ENCODE measurements around the gene ZNF610. TPM values are rescaled to one million over a fixed set of nuclear protein-coding genes. Genes with fewer than 3 reads are reported as not detected.

The ZNF610 gene
- total RNA-seq, 1 donor from 2014 or later: 7.5 TPM

- TF ChIP-seq CTCF (IDR thresholded peaks at IDR 0.05; ENCODE audit: unreplicated experiment): no peak
- peaks cover 9% of the 10 kb centered on the region for H3K27me3 Mint-ChIP-seq (ENCODE audit: unreplicated experiment)
- H3K36me3 Mint-ChIP-seq (ENCODE audit: low read depth, unreplicated experiment): peaks cover 28% of the 10 kb centered on the region
- no peaks in the 10 kb centered on the region for H3K4me1 Mint-ChIP-seq (ENCODE audit: unreplicated experiment)
- H3K9me3 Mint-ChIP-seq (ENCODE audit: unreplicated experiment): peaks cover 22% of the 10 kb centered on the region
- DNase-seq (ENCODE audit: low spot score): no peak
- no peak overlapping the region for H3K27ac Mint-ChIP-seq (ENCODE audit: unreplicated experiment)
- H3K4me3 Mint-ChIP-seq (ENCODE audit: unreplicated experiment): no peak overlapping the region
Observed at GRCh38 chr19:52391135-52391534, 55.1 kb downstream of the ZNF610 start.

- peak; percentile 42 for DNase-seq (ENCODE audit: low spot score)
- H3K27me3 Mint-ChIP-seq (ENCODE audit: unreplicated experiment): peaks cover 4% of the 10 kb centered on the region
- H3K4me3 Mint-ChIP-seq (ENCODE audit: unreplicated experiment): peak within 1 kb of the TSS; percentile 82
- no peaks in the 10 kb centered on the region for H3K4me1 Mint-ChIP-seq (ENCODE audit: unreplicated experiment)
- peaks cover 26% of the 10 kb centered on the region for H3K9me3 Mint-ChIP-seq (ENCODE audit: unreplicated experiment)
- H3K27ac Mint-ChIP-seq (ENCODE audit: unreplicated experiment): peak within 1 kb of the TSS; percentile 75
- TF ChIP-seq CTCF (IDR thresholded peaks at IDR 0.05; ENCODE audit: unreplicated experiment): no peak
- peaks cover 18% of the 10 kb centered on the region for H3K36me3 Mint-ChIP-seq (ENCODE audit: low read depth, unreplicated experiment)
Observed at GRCh38 chr19:52397310-52398080, 61.5 kb downstream of the ZNF610 start, which contains the start of gene ZNF528. Gene ZNF528 (plus strand): TSS chr19:52397849. CDS start chr19:52402014, 4,165 bp downstream.

- no peaks in the 10 kb centered on the region for H3K4me1 Mint-ChIP-seq (ENCODE audit: unreplicated experiment)
- peaks cover 18% of the 10 kb centered on the region for H3K36me3 Mint-ChIP-seq (ENCODE audit: low read depth, unreplicated experiment)
- no peak for TF ChIP-seq CTCF (IDR thresholded peaks at IDR 0.05; ENCODE audit: unreplicated experiment)
- H3K4me3 Mint-ChIP-seq (ENCODE audit: unreplicated experiment): peak overlapping the region; percentile 82
- H3K9me3 Mint-ChIP-seq (ENCODE audit: unreplicated experiment): peaks cover 27% of the 10 kb centered on the region
- H3K27me3 Mint-ChIP-seq (ENCODE audit: unreplicated experiment): peaks cover 3% of the 10 kb centered on the region
- peak overlapping the region; percentile 61 for H3K27ac Mint-ChIP-seq (ENCODE audit: unreplicated experiment)
- no peak for DNase-seq (ENCODE audit: low spot score)
Observed at GRCh38 chr19:52398081-52398441, 62.0 kb downstream of the ZNF610 start.

- no peak overlapping the region for H3K27ac Mint-ChIP-seq (ENCODE audit: unreplicated experiment)
- H3K4me1 Mint-ChIP-seq (ENCODE audit: unreplicated experiment): no peaks in the 10 kb centered on the region
- no peak overlapping the region for H3K4me3 Mint-ChIP-seq (ENCODE audit: unreplicated experiment)
- peaks cover 2% of the 10 kb centered on the region for H3K27me3 Mint-ChIP-seq (ENCODE audit: unreplicated experiment)
- peaks cover 31% of the 10 kb centered on the region for H3K9me3 Mint-ChIP-seq (ENCODE audit: unreplicated experiment)
- no peak for DNase-seq (ENCODE audit: low spot score)
- TF ChIP-seq CTCF (IDR thresholded peaks at IDR 0.05; ENCODE audit: unreplicated experiment): no peak
- H3K36me3 Mint-ChIP-seq (ENCODE audit: low read depth, unreplicated experiment): peaks cover 40% of the 10 kb centered on the region
Observed at GRCh38 chr19:52410276-52410675, 74.2 kb downstream of the ZNF610 start.

GRCh38 chr19:52415711-52416110 is 79.7 kb downstream of the ZNF610 start:
- H3K4me1 Mint-ChIP-seq (ENCODE audit: unreplicated experiment): no peaks in the 10 kb centered on the region
- H3K4me3 Mint-ChIP-seq (ENCODE audit: unreplicated experiment): no peak overlapping the region
- peaks cover 42% of the 10 kb centered on the region for H3K9me3 Mint-ChIP-seq (ENCODE audit: unreplicated experiment)
- H3K27me3 Mint-ChIP-seq (ENCODE audit: unreplicated experiment): peaks cover 2% of the 10 kb centered on the region
- no peak for DNase-seq (ENCODE audit: low spot score)
- H3K27ac Mint-ChIP-seq (ENCODE audit: unreplicated experiment): no peak overlapping the region
- peaks cover 30% of the 10 kb centered on the region for H3K36me3 Mint-ChIP-seq (ENCODE audit: low read depth, unreplicated experiment)
- no peak for TF ChIP-seq CTCF (IDR thresholded peaks at IDR 0.05; ENCODE audit: unreplicated experiment)

Data from endothelial cell (in vitro differentiated cells).